Astrocyte of the spinal cord (primary cell): ENCODE results near the gene PDLIM4.

Experiments
- DNase-seq: peaks from one replicate; pipeline ENCODE4 v3.0.0; 2011; ENCODE audit warnings: low read depth, low spot score
- H3K4me3 ChIP-seq: 2 replicates; pipeline ENCODE4 v1.5.1; 2011; ENCODE audit warnings: low read depth, mild to moderate bottlenecking, low read length, moderate library complexity
- CTCF ChIP-seq: IDR thresholded peaks from 2 replicates; pipeline ENCODE4 v1.5.1; 2012; ENCODE audit warnings: low read depth, mild to moderate bottlenecking, low read length, inconsistent platforms
- in situ Hi-C: cut with HindIII; loops from 2 replicates; pipeline ENCODE4 v1.10.0; 2017; ENCODE audit warnings: low sequenced_read_pairs

PDLIM4 gene

DNA sequence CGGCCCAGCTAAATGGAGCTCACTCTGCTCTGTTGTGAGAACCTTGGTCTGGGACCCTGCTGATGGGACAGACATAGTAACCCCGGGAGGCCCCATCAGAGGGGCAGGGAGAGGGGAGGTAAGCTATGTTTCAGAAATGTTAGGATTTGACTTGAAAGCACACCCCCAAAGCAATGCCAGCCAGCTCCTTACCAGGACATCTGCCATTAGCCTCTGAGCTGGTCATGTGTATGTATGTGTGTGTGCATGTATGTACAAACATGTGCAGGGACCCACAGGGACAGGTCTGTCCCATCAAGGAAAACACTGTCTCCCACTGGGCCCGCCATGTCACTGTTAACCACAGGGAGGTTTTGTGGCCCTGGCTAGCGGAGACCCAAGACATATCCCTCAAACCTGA lies 51.2 kb downstream of the PDLIM4 start:
- no peak for TF ChIP-seq CTCF
- DNase-seq, result no peak
- no peak overlapping the region for H3K4me3 ChIP-seq
- in situ Hi-C loops, result no loop called here

DNA sequence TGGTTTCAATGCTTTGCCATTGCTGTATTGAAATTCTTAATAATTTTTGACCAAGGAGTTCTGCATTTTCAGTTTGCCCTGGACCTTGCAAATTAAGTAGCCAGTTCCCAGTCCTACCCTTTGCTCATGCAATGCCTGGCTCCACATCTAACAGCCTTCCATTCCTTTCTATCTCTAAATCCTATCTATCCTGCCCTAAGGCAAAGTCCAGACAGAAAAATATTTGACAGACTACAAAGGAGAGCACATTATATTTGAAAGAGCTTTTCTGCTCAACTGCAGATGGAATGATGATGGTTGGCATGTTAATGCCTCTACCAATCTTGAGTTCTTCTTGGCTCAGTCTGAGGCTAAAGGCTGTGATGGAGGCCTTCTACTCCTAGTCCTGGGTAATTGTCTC lies 52.2 kb downstream of the PDLIM4 start:
- in situ Hi-C loops, result no loop called here
- no peak for DNase-seq
- TF ChIP-seq CTCF, result no peak

GRCh38 chr5:132310141-132310834 lies 52.8 kb downstream of the PDLIM4 start:
- TF ChIP-seq CTCF, result no peak
- H3K4me3 ChIP-seq, result no peak overlapping the region
- in situ Hi-C loops, result no loop called here
- no peak for DNase-seq

More for the DNA sequence above, 52.2 kb downstream of the PDLIM4 start:
- no peak overlapping the region for H3K4me3 ChIP-seq

- in situ Hi-C loops, result no loop called here
- DNase-seq, result no peak
Measured at GRCh38 chr5:132313366-132313765, 55.9 kb downstream of the PDLIM4 start.

DNA sequence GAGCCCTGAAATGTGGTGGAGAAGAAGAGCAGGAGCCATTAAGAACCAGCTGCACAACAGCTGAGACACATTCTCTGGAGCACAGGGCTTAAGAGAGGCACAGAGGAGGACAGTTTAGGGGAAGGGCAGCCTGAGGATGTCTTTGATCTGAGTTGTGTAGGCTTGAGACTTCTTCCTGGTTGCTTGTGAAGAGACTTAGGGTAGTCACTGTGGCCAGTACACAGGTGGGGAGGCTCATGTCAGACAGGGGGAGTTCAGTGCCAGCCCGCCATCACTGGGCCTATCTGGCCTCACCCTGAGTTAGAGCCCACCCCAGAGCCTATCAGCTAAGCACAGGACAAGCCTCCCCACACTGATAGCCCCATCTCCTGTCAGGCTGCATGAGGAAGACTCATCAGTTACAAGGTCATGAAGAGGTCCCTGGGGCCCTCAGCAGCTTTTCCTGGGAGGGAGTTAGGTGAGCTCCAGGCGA lies 56.5 kb downstream of the PDLIM4 start:
- in situ Hi-C loops, result no loop called here
- H3K4me3 ChIP-seq, result no peak overlapping the region
- no peak for TF ChIP-seq CTCF
- no peak for DNase-seq

More at GRCh38 chr5:132313366-132313765, 55.9 kb downstream of the PDLIM4 start:
- no peak for TF ChIP-seq CTCF
- H3K4me3 ChIP-seq, result no peak overlapping the region

- in situ Hi-C loops, result no loop called here
- TF ChIP-seq CTCF, result no peak
- no peak overlapping the region for H3K4me3 ChIP-seq
- DNase-seq, result no peak
Measured at GRCh38 chr5:132315529-132316067, 58.1 kb downstream of the PDLIM4 start.
